Sciatic nerve (tissue), 2 donors: ENCODE results near the gene CFAP410. TPM values are rescaled to one million over a fixed set of nuclear protein-coding genes. Genes with fewer than 3 reads are reported as not detected.
A peak's percentile ranks its signal among the peaks of the same experiment; 100 is the strongest.
"Not testable (repeated sequence)": the region's sequence is repeated elsewhere in the genome, so short reads cannot be mapped to it uniquely, and the experiment has no call there.

Source experiments
- ATAC-seq: fragments of 200-7000 bp; cut with Tn5 transposase; one replicate; pipeline ENCODE4 v1.9.1; 2020; ENCODE audit warnings: mild to moderate bottlenecking, moderate library complexity
- DNase-seq: peaks from one replicate; pipeline ENCODE4 v3.0.0-alpha.2; 2020; ENCODE audit warnings: low spot score
- intact Hi-C: fragments of 100-400 bp; cut with DNase I; formaldehyde crosslinking; loops from one replicate; pipeline ENCODE4 v1.14.2; 2022
- total RNA-seq: library from RNA; stranded (reverse); fragmentation: NEBNext Ultra II Directional; extraction: Animal tissue kit (Norgen Biotek cat#: 25700); gene quantifications from one replicate; pipeline ENCODE4 v1.2.1, GENCODE V29; 2021
- donor health status: DM: no; HTN: no; CAD: no.
- donor health status: DM: no; HTN: no; CAD: no.

The CFAP410 gene
- total RNA-seq, 1 donor from 2014 or later, result 26.7 TPM

- intact Hi-C loops, result loop anchor here (10.0 kb wide), 1 partner anchor 131 kb away; no protein-coding TSS in a partner anchor
- ATAC-seq, result peak; percentile 41
Measured at GRCh38 chr21:44354001-44354405, 14.8 kb upstream of the CFAP410 start.

GRCh38 chr21:44353191-44353970 lies 14.2 kb upstream of the CFAP410 start, which contains the start of gene TRPM2:
TRPM2 (plus strand) TSS chr21:44353621; CDS start chr21:44353701, 80 bp downstream.
- intact Hi-C loops, result loop anchor here (10.0 kb wide), 1 partner anchor 131 kb away; no protein-coding TSS in a partner anchor
- DNase-seq, result peak; percentile 80
- peak; percentile 82 for ATAC-seq

More at GRCh38 chr21:44354001-44354405, 14.8 kb upstream of the CFAP410 start:
- peak; percentile 59 for DNase-seq

GRCh38 chr21:44352253-44352860 lies 13.2 kb upstream of the CFAP410 start:
- DNase-seq (peak; percentile 47), ATAC-seq (no peak)
- intact Hi-C loops, result loop anchor here (10.0 kb wide), 1 partner anchor 132 kb away; no protein-coding TSS in a partner anchor

GRCh38 chr21:44351535-44352252 lies 12.5 kb upstream of the CFAP410 start:
- ATAC-seq (no peak), DNase-seq (peak; percentile 51)
- intact Hi-C loops, result loop anchor here (10.0 kb wide), 1 partner anchor 133 kb away; no protein-coding TSS in a partner anchor

- DNase-seq, result peak; percentile 54
- ATAC-seq, result no peak
- intact Hi-C loops, result loop anchor here (10.0 kb wide), 1 partner anchor 134 kb away; no protein-coding TSS in a partner anchor
Measured at GRCh38 chr21:44350773-44351481, 11.7 kb upstream of the CFAP410 start.

- intact Hi-C loops, result loop anchor here (10.0 kb wide), 1 partner anchor 135 kb away; no protein-coding TSS in a partner anchor
- no peak for ATAC-seq
- DNase-seq, result peak; percentile 59
Measured at GRCh38 chr21:44349847-44350772, 10.9 kb upstream of the CFAP410 start.

GRCh38 chr21:44349416-44349846 lies 10.2 kb upstream of the CFAP410 start:
- DNase-seq, result no peak
- ATAC-seq, result no peak
- intact Hi-C loops, result no loop called here

- no peak for DNase-seq
- intact Hi-C loops, result no loop called here
- ATAC-seq, result no peak
Measured at GRCh38 chr21:44348861-44349260, 9.7 kb upstream of the CFAP410 start.

- no peak for DNase-seq
- intact Hi-C loops, result no loop called here
- ATAC-seq, result no peak
Measured at GRCh38 chr21:44347911-44348451, 8.8 kb upstream of the CFAP410 start.

- peak; percentile 48 for DNase-seq
- intact Hi-C loops, result loop anchor here (2.0 kb wide), 1 partner anchor 29 kb away; no protein-coding TSS in a partner anchor
- no peak for ATAC-seq
Measured at GRCh38 chr21:44345495-44345894, 6.3 kb upstream of the CFAP410 start.

- intact Hi-C loops, result loop anchor here (2.0 kb wide), 1 partner anchor 30 kb away; no protein-coding TSS in a partner anchor
- ATAC-seq (no peak), DNase-seq (peak; percentile 64)
Measured at GRCh38 chr21:44344541-44345183, 5.5 kb upstream of the CFAP410 start.

- intact Hi-C loops, ATAC-seq, DNase-seq: not testable (repeated sequence)
Measured at GRCh38 chr21:44342981-44343380, 3.8 kb upstream of the CFAP410 start.

- intact Hi-C loops, DNase-seq, ATAC-seq: not testable (repeated sequence)
Measured at GRCh38 chr21:44341726-44342458, 2.7 kb upstream of the CFAP410 start.

GRCh38 chr21:44337941-44338895 lies 972 bp downstream of the CFAP410 start:
- DNase-seq (peak; percentile 86), ATAC-seq (peak; percentile 78)
- intact Hi-C loops, result no loop called here

GRCh38 chr21:44337449-44337848 lies 1.7 kb downstream of the CFAP410 start:
- peak; percentile 52 for DNase-seq
- ATAC-seq, result no peak
- intact Hi-C loops, result no loop called here
